H1 (cell line): ENCODE data around the gene BIK. TPM values are rescaled to one million over a fixed set of nuclear protein-coding genes. Genes with fewer than 3 reads are reported as not detected.

ENCODE experiments used
- CTCF ChIA-PET: fragments of 300-600 bp; sonication (Branson Sonifier 250); formaldehyde crosslinking; loops from one replicate; lab custom pipeline; 2021; ENCODE audit not compliant: partially characterized antibody; lab: Charles Lee
- POLR2A ChIA-PET: fragments of 300-600 bp; sonication (Branson Sonifier 250); formaldehyde crosslinking; loops from one replicate; lab custom pipeline; 2021; ENCODE audit warnings: inconsistent platforms; ENCODE audit not compliant: partially characterized antibody; lab: Charles Lee
- DNase-seq, 2 experiments: peaks; one replicate each; pipeline versions ENCODE4 v3.0.0 to v3.0.0-alpha.2; 2010 to 2022; ENCODE audit warnings: low spot score in 2 of 2, low read depth in 1 of 2, mixed read lengths in 1 of 2
- FAIRE-seq: peaks from 2 replicates; lab custom pipeline; 2011; peaks lifted over from hg19 to GRCh38; lab: Jason Lieb, UNC
- H2AFZ ChIP-seq: 2 replicates; pipeline ENCODE4 v1.8.1; 2012; ENCODE audit warnings: low read length, inconsistent platforms
- H2AK5ac ChIP-seq: 2 replicates; pipeline ENCODE4 v1.6.1; 2013; ENCODE audit warnings: low read depth, low read length
- H2BK120ac ChIP-seq: replicated peaks from 2 replicates; pipeline ENCODE3; 2013; ENCODE audit warnings: low read depth, low read length, inconsistent platforms
- H2BK12ac ChIP-seq: 2 replicates; pipeline ENCODE4 v1.6.1; 2013; ENCODE audit warnings: low read depth, low read length
- H2BK15ac ChIP-seq: 2 replicates; pipeline ENCODE4 v1.6.1; 2013; ENCODE audit warnings: low read length
- H2BK20ac ChIP-seq: 2 replicates; pipeline ENCODE4 v1.6.1; 2013; ENCODE audit warnings: low read length
- H2BK5ac ChIP-seq: 2 replicates; pipeline ENCODE4 v1.6.1; 2013; ENCODE audit warnings: low read depth, low read length
- H3K14ac ChIP-seq: 2 replicates; pipeline ENCODE4 v1.6.1; 2013; ENCODE audit warnings: inconsistent platforms; ENCODE audit not compliant: insufficient read length
- H3K18ac ChIP-seq: 2 replicates; pipeline ENCODE4 v1.6.1; 2013; ENCODE audit warnings: low read length; ENCODE audit errors: extremely low read depth
- H3K23ac ChIP-seq: 2 replicates; pipeline ENCODE4 v1.6.1; 2013; ENCODE audit warnings: inconsistent platforms; ENCODE audit not compliant: insufficient read length
- H3K23me2 ChIP-seq: 2 replicates; pipeline ENCODE4 v1.6.1; 2013; ENCODE audit warnings: low read depth, low read length
- H3K27ac ChIP-seq: 2 replicates; pipeline ENCODE4 v1.6.1; 2011; ENCODE audit warnings: low read depth, low read length, inconsistent platforms
- H3K27me3 ChIP-seq, 4 experiments: replicated peaks in 1 of 4; 1 replicate in 1 of 4; 2 replicates in 3 of 4; pipeline versions ENCODE4 v1.6.1 to v1.8.1; 2011 to 2013; ENCODE audit warnings: low read length in 3 of 4, mild to moderate bottlenecking in 3 of 4, inconsistent platforms in 2 of 4, mixed read lengths in 2 of 4, moderate library complexity in 1 of 4; ENCODE audit not compliant: control insufficient read depth in 3 of 4, insufficient read depth in 3 of 4; ENCODE audit errors: extremely low read depth in 1 of 4
- H3K36me3 ChIP-seq, 4 experiments: 2 replicates each; pipeline versions ENCODE4 v1.6.1 to v1.8.1; 2011 to 2013; ENCODE audit warnings: mild to moderate bottlenecking in 4 of 4, low read length in 3 of 4, moderate library complexity in 2 of 4, control low read depth in 1 of 4, inconsistent platforms in 1 of 4; ENCODE audit not compliant: insufficient read depth in 4 of 4, control insufficient read depth in 2 of 4
- H3K4ac ChIP-seq: replicated peaks from 2 replicates; pipeline ENCODE3; 2013; ENCODE audit warnings: low read length, low read depth, mixed read lengths, inconsistent platforms; ENCODE audit not compliant: insufficient read length
- H3K4me1 ChIP-seq, 4 experiments: replicated peaks in 1 of 4; 1 replicate in 1 of 4; 2 replicates in 3 of 4; pipeline versions ENCODE4 v1.6.1 to v1.8.1; 2011 to 2013; ENCODE audit warnings: low read length in 3 of 4, inconsistent platforms in 2 of 4, mixed read lengths in 1 of 4; ENCODE audit not compliant: insufficient read depth in 4 of 4, control insufficient read depth in 3 of 4
- H3K4me2 ChIP-seq, 2 experiments: 2 replicates each; pipeline versions ENCODE4 v1.6.1 to v1.8.1; 2011 to 2013; ENCODE audit warnings: low read depth in 2 of 2, low read length in 2 of 2, control low read depth in 1 of 2, inconsistent platforms in 1 of 2, mild to moderate bottlenecking in 1 of 2; ENCODE audit not compliant: insufficient read depth in 1 of 2
- H3K4me3 ChIP-seq, 4 experiments: fragments of 200-600, 300-600 bp in 1 of 4; sonication (generic), shearing (Covaris generic), sonication (Bioruptor Twin) in 1 of 4; 2 replicates each; pipeline versions ENCODE4 v1.5.1 to v1.8.1; 2011 to 2016; ENCODE audit warnings: low read length in 4 of 4, low read depth in 3 of 4, control low read depth in 2 of 4, inconsistent platforms in 2 of 4, mild to moderate bottlenecking in 2 of 4, mixed read lengths in 1 of 4, moderate library complexity in 1 of 4; ENCODE audit not compliant: insufficient read depth in 2 of 4; ENCODE audit errors: extremely low read depth in 1 of 4
- H3K56ac ChIP-seq: replicated peaks from 2 replicates; pipeline ENCODE3; 2013; ENCODE audit warnings: low read depth, mild to moderate bottlenecking, mixed read lengths, low read length, inconsistent platforms; ENCODE audit not compliant: insufficient read length
- H3K79me1 ChIP-seq: 2 replicates; pipeline ENCODE4 v1.6.1; 2013; ENCODE audit warnings: low read depth, low read length, control low read depth
- H3K79me2 ChIP-seq, 2 experiments: 2 replicates each; pipeline versions ENCODE4 v1.6.1 to v1.8.1; 2012 to 2013; ENCODE audit warnings: low read length in 2 of 2, mild to moderate bottlenecking in 2 of 2, inconsistent platforms in 1 of 2; ENCODE audit not compliant: insufficient read depth in 2 of 2, control insufficient read depth in 1 of 2
- H3K9ac ChIP-seq, 4 experiments: replicated peaks in 1 of 4; 1 replicate in 1 of 4; 2 replicates in 3 of 4; pipeline versions ENCODE4 v1.6.1 to v1.8.1; 2011 to 2013; ENCODE audit warnings: low read depth in 3 of 4, low read length in 3 of 4, control low read depth in 2 of 4, mild to moderate bottlenecking in 2 of 4, moderate library complexity in 2 of 4, inconsistent platforms in 1 of 4; ENCODE audit errors: extremely low read depth in 1 of 4
- H3K9me3 ChIP-seq, 2 experiments: 2 replicates each; pipeline versions ENCODE4 v1.6.1 to v1.8.1; 2012 to 2013; ENCODE audit warnings: mild to moderate bottlenecking in 2 of 2, moderate library complexity in 2 of 2, control low read depth in 1 of 2, inconsistent platforms in 1 of 2, low read depth in 1 of 2, low read length in 1 of 2, mixed read lengths in 1 of 2; ENCODE audit not compliant: insufficient read depth in 2 of 2
- H4K20me1 ChIP-seq, 2 experiments: replicated peaks in 1 of 2; 2 replicates each; pipeline versions ENCODE3 to v1.8.1; 2011 to 2013; ENCODE audit warnings: inconsistent platforms in 2 of 2, low read length in 2 of 2, mild to moderate bottlenecking in 1 of 2; ENCODE audit not compliant: insufficient read depth in 2 of 2, control insufficient read depth in 1 of 2
- H4K5ac ChIP-seq: 2 replicates; pipeline ENCODE4 v1.6.1; 2013; ENCODE audit warnings: low read length, low read depth, mixed read lengths, inconsistent platforms; ENCODE audit not compliant: insufficient read length
- H4K8ac ChIP-seq: 2 replicates; pipeline ENCODE4 v1.8.0; 2013; ENCODE audit warnings: mild to moderate bottlenecking, moderate library complexity, low read length, inconsistent platforms; ENCODE audit not compliant: insufficient read depth; ENCODE audit errors: extremely low read depth
- H4K91ac ChIP-seq: replicated peaks from 2 replicates; pipeline ENCODE3; 2013; ENCODE audit warnings: low read length, mixed read lengths, inconsistent platforms; ENCODE audit not compliant: insufficient read length
- CBX5 ChIP-seq: fragments of 300-800, 300-1000 bp; sonication (generic); IDR thresholded peaks from 2 replicates; pipeline ENCODE4 v1.7.1; 2016; ENCODE audit warnings: antibody characterized with exemption, low read length, low read depth
- CBX8 ChIP-seq: fragments of 300-800, 300-1000 bp; sonication (generic); IDR thresholded peaks from 2 replicates; pipeline ENCODE4 v1.7.1; 2016; ENCODE audit warnings: low read depth, low read length, borderline replicate concordance
- EGR1 ChIP-seq: IDR thresholded peaks from 2 replicates; pipeline ENCODE4 v1.6.1; 2011; ENCODE audit warnings: low read depth, low read length, borderline replicate concordance
- HDAC2 ChIP-seq, 2 experiments: fragments of 300-600 bp in 1 of 2; sonication (generic) in 1 of 2; IDR thresholded peaks; 2 replicates each; pipeline ENCODE4 v1.6.1; 2011 to 2012; ENCODE audit warnings: low read depth in 2 of 2, low read length in 2 of 2, mild to moderate bottlenecking in 2 of 2, moderate library complexity in 2 of 2, borderline replicate concordance in 1 of 2, inconsistent platforms in 1 of 2
- MAX ChIP-seq: IDR thresholded peaks from 2 replicates; pipeline ENCODE4 v1.6.1; 2012; ENCODE audit warnings: inconsistent platforms
- NRF1 ChIP-seq: IDR thresholded peaks from 2 replicates; pipeline ENCODE4 v1.6.1; 2011; ENCODE audit warnings: mild to moderate bottlenecking, low read depth, low read length, improper control_type of control experiment
- RNF2 ChIP-seq: fragments of 200-900, 300-1000 bp; sonication (generic); IDR thresholded peaks from 2 replicates; pipeline ENCODE4 v1.7.1; 2016; ENCODE audit warnings: borderline replicate concordance, low read depth, mild to moderate bottlenecking, antibody characterized with exemption, low read length; ENCODE audit not compliant: poor library complexity, severe bottlenecking; ENCODE audit errors: missing control alignments
- SIN3A ChIP-seq, 2 experiments: IDR thresholded peaks in 1 of 2; conservative IDR thresholded peaks in 1 of 2; 2 replicates each; pipeline ENCODE4 v1.6.1; 2011 to 2012; ENCODE audit warnings: low read length in 2 of 2, improper control_type of control experiment in 1 of 2, low read depth in 1 of 2, mild to moderate bottlenecking in 1 of 2
- SP4 ChIP-seq: IDR thresholded peaks from 2 replicates; pipeline ENCODE4 v1.6.1; 2012; ENCODE audit warnings: low read length, inconsistent platforms
- WGBS, 2 experiments: shearing (Covaris generic) in 1 of 2; methylation state at CpG; one replicate each; pipeline versions ENCODE4 v1.1.6 to v1.1.7; 2013 to 2015; ENCODE audit warnings: low lambda C conversion rate in 2 of 2, mixed read lengths in 2 of 2, inconsistent platforms in 1 of 2, low coverage in 1 of 2, missing lambda C conversion rate in 1 of 2; ENCODE audit not compliant: insufficient replicate concordance in 2 of 2, insufficient coverage in 1 of 2, insufficient read length in 1 of 2; ENCODE audit errors: extremely low coverage in 1 of 2, missing lambda C conversion rate in 1 of 2; 5-methylcytosine and 5-hydroxymethylcytosine counted together
- polyA plus RNA-seq, 7 experiments: library from polyadenylated mRNA; depleted of rRNA in 3 of 7; stranded (reverse) in 5 of 7; unstranded in 2 of 7; fragments of >200 nt in 5 of 7; fragments of 200-250 nt in 2 of 7; gene quantifications; 1 replicate in 5 of 7; 2 replicates in 1 of 7; 4 replicates in 1 of 7; pipeline versions ENCODE4 v1.2.1 to v1.2.3, GENCODE V29; 2011 to 2013; ENCODE audit warnings: missing spikeins in 2 of 7, mixed read lengths in 2 of 7
- total RNA-seq: library from RNA; stranded (reverse); fragmentation: NEBNext Ultra II Directional; extraction: Animal tissue kit (Norgen Biotek cat#: 25700); gene quantifications from 2 replicates; pipeline ENCODE4 v1.2.1, GENCODE V29; 2021

BIK gene
- total and polyA plus RNA-seq, 2 of the 8 experiments (the other 6 are each of a cell fraction or from before 2014, with no cell fraction given): 3.3 to 5.5 TPM

GRCh38 chr22:43177479-43177878 lies 66.9 kb downstream of the BIK start:
- TF ChIP-seq MAX (no peak), SP4 (no peak), SIN3A (conservative IDR thresholded peaks at IDR 0.05 in 1 of 2, IDR thresholded peaks at IDR 0.05 in 1 of 2; ENCODE audit: low read depth in 1 of 2, low read length in 2 of 2) (no peak), HDAC2 (IDR thresholded peaks at IDR 0.05; ENCODE audit: borderline replicate concordance in 1 of 2, low read depth in 2 of 2, low read length in 2 of 2) (no peak), NRF1 (no peak), EGR1 (no peak), CBX5 (no peak), RNF2 (no peak), CBX8 (no peak)

More at GRCh38 chr22:43177479-43177878, 66.9 kb downstream of the BIK start:
- Histone ChIP-seq H4K91ac (no peak overlapping the region), H3K4me2 (no peak overlapping the region), H3K18ac (no peak overlapping the region), H3K79me2 (no peaks in the 10 kb centered on the region), H3K4me1 (no peaks in the 10 kb centered on the region; a peak in 2 of 7 replicates), H2BK20ac (no peak overlapping the region), H3K23ac (no peak overlapping the region), H3K36me3 (peaks cover 29 to 70% (median 62%) of the 10 kb centered on the region in 4 experiments), H2AFZ (no peak overlapping the region), H3K4me3 (no peak overlapping the region), H3K56ac (no peak overlapping the region), H3K9me3 (no peaks in the 10 kb centered on the region), H3K9ac (no peak overlapping the region), H2BK12ac (no peak overlapping the region), H3K27me3 (no peaks in the 10 kb centered on the region), H4K8ac (no peak overlapping the region), H2BK5ac (no peak overlapping the region), H3K23me2 (no peaks in the 10 kb centered on the region), H3K79me1 (no peaks in the 10 kb centered on the region), H4K5ac (no peak overlapping the region), H3K27ac (no peak overlapping the region), H3K4ac (no peak overlapping the region), H2BK120ac (no peak overlapping the region), H2BK15ac (no peak overlapping the region), H3K14ac (no peak overlapping the region), H2AK5ac (no peak overlapping the region), H4K20me1 (peaks cover 4 to 18% of the 10 kb centered on the region in 2 experiments)
- ChIA-PET CTCF (no interaction called here), POLR2A (interaction anchor here (1.2 kb wide), 1 partner anchor 9 kb away, joined by 4 read pairs; the partner anchor contains the start of gene TTLL12)
- 86% methylated on average over 7 of the region's 7 CpGs; no CpG with 5 or more reads in 1 of the 2 experiments for WGBS, 2 experiments
- no peak for DNase-seq
- FAIRE-seq: no peak
